Astrocyte of the spinal cord (primary cell): ENCODE data around the gene LMNB1.
"Not testable (repeated sequence)": the region's sequence is repeated elsewhere in the genome, so short reads cannot be mapped to it uniquely, and the experiment has no call there.

ENCODE experiments used
- DNase-seq: peaks from one replicate; pipeline ENCODE4 v3.0.0; 2011; ENCODE audit warnings: low read depth, low spot score
- H3K4me3 ChIP-seq: 2 replicates; pipeline ENCODE4 v1.5.1; 2011; ENCODE audit warnings: low read depth, mild to moderate bottlenecking, low read length, moderate library complexity
- in situ Hi-C: cut with HindIII; loops from 2 replicates; pipeline ENCODE4 v1.10.0; 2017; ENCODE audit warnings: low sequenced_read_pairs
- TF ChIP-seq, protein P1 (sequence below): IDR thresholded peaks from 2 replicates; pipeline ENCODE4 v1.5.1; 2012; ENCODE audit warnings: low read depth, mild to moderate bottlenecking, low read length, inconsistent platforms

The LMNB1 gene

GRCh38 chr5:126848253-126848652 lies 71.3 kb downstream of the LMNB1 start:
- in situ Hi-C loops = no loop called here
- DNase-seq = no peak
- TF ChIP-seq, protein P1, sequence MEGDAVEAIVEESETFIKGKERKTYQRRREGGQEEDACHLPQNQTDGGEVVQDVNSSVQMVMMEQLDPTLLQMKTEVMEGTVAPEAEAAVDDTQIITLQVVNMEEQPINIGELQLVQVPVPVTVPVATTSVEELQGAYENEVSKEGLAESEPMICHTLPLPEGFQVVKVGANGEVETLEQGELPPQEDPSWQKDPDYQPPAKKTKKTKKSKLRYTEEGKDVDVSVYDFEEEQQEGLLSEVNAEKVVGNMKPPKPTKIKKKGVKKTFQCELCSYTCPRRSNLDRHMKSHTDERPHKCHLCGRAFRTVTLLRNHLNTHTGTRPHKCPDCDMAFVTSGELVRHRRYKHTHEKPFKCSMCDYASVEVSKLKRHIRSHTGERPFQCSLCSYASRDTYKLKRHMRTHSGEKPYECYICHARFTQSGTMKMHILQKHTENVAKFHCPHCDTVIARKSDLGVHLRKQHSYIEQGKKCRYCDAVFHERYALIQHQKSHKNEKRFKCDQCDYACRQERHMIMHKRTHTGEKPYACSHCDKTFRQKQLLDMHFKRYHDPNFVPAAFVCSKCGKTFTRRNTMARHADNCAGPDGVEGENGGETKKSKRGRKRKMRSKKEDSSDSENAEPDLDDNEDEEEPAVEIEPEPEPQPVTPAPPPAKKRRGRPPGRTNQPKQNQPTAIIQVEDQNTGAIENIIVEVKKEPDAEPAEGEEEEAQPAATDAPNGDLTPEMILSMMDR = no peak
- no peak overlapping the region for H3K4me3 ChIP-seq

- TF ChIP-seq, protein P1 = no peak
- no peak for DNase-seq
- in situ Hi-C loops = no loop called here
These were observed 72.3 kb downstream of the LMNB1 start for GRCh38 chr5:126849101-126849678.

GRCh38 chr5:126851501-126852011 lies 74.6 kb downstream of the LMNB1 start:
- TF ChIP-seq, protein P1 = no peak
- DNase-seq = no peak
- H3K4me3 ChIP-seq = no peak overlapping the region
- in situ Hi-C loops = no loop called here

More at GRCh38 chr5:126849101-126849678, 72.3 kb downstream of the LMNB1 start:
- no peak overlapping the region for H3K4me3 ChIP-seq

- TF ChIP-seq, protein P1 = no peak
- no peak overlapping the region for H3K4me3 ChIP-seq
- in situ Hi-C loops = no loop called here
- DNase-seq = no peak
These were observed 75.2 kb downstream of the LMNB1 start for GRCh38 chr5:126852091-126852571.

GRCh38 chr5:126852841-126853271 lies 75.9 kb downstream of the LMNB1 start:
- H3K4me3 ChIP-seq = no peak overlapping the region
- in situ Hi-C loops = no loop called here
- TF ChIP-seq, protein P1 = no peak
- no peak for DNase-seq

GRCh38 chr5:126853541-126854307 lies 76.8 kb downstream of the LMNB1 start:
- in situ Hi-C loops, H3K4me3 ChIP-seq, DNase-seq: not testable (repeated sequence)

DNA sequence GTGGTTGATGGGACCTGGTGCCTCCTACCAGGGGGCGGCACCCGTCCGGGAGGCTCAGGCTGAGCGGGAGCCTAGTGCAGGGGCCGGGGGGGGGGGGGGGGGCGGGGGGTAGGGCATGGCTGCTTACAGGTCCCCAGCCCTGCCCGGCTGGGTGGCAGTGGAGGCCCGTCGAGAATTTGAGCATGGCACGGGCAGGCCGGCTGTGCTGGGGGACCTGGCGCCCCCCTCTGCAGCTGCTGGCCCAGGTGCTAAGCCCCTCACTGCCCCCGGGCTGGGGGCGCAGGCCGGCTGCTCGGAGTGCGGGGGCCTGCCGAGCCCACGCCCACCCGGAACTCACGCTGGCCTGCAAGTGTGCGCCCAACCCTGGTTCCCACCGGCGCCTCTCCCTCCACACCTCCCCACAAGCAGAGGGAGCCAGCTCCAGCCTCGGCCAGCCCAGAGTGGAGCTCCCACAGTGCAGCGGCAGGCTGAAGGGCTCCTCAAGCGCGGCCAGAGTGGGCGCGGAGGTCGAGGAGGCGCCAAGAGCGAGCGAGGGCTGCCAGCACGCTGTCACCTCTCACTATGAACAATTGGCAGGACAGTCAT lies 77.7 kb downstream of the LMNB1 start:
- in situ Hi-C loops = no loop called here
- H3K4me3 ChIP-seq = no peak overlapping the region
- TF ChIP-seq, protein P1 = no peak
- no peak for DNase-seq
